ENCODE data around the gene RAD51AP2. TPM values are rescaled to one million over a fixed set of nuclear protein-coding genes. Genes with fewer than 3 reads are reported as not detected.

Gene RAD51AP2
- 0.12 TPM for total RNA-seq

GRCh38 chr2:17518212-17519154 lies at the start of gene RAD51AP2:
Gene RAD51AP2 (minus strand): TSS chr2:17518440. CDS start chr2:17518415, 25 bp downstream.

GRCh38 chr2:17540093-17540812 lies 22.0 kb upstream of the RAD51AP2 start, which contains the start of gene VSNL1:
Gene VSNL1 (plus strand): TSS chr2:17540696. CDS start chr2:17592075, 51,379 bp downstream.

Other genes starting within 250 kb of the RAD51AP2 start
- 3.3 TPM for gene VSNL1, start 22.3 kb upstream of the RAD51AP2 start, total RNA-seq
- 16.8 TPM for gene SMC6, start 235.4 kb upstream of the RAD51AP2 start, total RNA-seq
- 9.9 TPM for gene GEN1, start 235.7 kb upstream of the RAD51AP2 start, total RNA-seq